GM21737 (cell line): ENCODE results near the gene DMWD.
A peak's percentile ranks its signal among the peaks of the same experiment; 100 is the strongest.

Source experiments
- ATAC-seq: cut with Tn5 transposase; IDR thresholded peaks from one replicate; pipeline ENCODE4 v1.9.1; 2021; ENCODE audit warnings: mild to moderate bottlenecking, moderate library complexity; ENCODE audit not compliant: unreplicated experiment

Gene DMWD

DNA sequence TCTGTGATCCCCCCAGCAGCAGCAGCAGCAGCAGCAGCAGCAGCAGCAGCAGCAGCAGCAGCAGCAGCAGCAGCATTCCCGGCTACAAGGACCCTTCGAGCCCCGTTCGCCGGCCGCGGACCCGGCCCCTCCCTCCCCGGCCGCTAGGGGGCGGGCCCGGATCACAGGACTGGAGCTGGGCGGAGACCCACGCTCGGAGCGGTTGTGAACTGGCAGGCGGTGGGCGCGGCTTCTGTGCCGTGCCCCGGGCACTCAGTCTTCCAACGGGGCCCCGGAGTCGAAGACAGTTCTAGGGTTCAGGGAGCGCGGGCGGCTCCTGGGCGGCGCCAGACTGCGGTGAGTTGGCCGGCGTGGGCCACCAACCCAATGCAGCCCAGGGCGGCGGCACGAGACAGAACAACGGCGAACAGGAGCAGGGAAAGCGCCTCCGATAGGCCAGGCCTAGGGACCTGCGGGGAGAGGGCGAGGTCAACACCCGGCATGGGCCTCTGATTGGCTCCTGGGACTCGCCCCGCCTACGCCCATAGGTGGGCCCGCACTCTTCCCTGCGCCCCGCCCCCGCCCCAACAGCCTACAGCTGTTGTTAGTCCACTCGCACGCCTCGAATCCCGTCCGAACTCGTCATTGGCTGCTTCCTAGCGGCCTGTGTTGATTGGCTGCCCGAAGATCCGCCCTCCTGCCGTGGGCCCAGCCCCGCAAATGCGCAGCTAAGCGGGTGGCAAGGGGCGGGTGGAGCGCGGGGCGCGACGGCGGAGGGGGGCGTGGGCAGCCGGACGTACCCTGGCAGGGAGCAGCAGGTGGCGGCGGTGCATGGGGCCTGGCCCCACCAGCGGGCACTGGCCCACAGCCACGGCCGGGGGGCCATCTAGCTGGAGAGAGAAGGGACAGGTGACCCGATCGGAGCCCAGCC is 22.2 kb downstream of the DMWD start:
- ATAC-seq, result peak; percentile 43

DNA sequence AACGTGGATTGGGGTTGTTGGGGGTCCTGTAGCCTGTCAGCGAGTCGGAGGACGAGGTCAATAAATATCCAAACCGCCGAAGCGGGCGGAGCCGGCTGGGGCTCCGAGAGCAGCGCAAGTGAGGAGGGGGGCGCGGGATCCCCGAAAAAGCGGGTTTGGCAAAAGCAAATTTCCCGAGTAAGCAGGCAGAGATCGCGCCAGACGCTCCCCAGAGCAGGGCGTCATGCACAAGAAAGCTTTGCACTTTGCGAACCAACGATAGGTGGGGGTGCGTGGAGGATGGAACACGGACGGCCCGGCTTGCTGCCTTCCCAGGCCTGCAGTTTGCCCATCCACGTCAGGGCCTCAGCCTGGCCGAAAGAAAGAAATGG is 22.8 kb downstream of the DMWD start:
- ATAC-seq, result no peak

DNA sequence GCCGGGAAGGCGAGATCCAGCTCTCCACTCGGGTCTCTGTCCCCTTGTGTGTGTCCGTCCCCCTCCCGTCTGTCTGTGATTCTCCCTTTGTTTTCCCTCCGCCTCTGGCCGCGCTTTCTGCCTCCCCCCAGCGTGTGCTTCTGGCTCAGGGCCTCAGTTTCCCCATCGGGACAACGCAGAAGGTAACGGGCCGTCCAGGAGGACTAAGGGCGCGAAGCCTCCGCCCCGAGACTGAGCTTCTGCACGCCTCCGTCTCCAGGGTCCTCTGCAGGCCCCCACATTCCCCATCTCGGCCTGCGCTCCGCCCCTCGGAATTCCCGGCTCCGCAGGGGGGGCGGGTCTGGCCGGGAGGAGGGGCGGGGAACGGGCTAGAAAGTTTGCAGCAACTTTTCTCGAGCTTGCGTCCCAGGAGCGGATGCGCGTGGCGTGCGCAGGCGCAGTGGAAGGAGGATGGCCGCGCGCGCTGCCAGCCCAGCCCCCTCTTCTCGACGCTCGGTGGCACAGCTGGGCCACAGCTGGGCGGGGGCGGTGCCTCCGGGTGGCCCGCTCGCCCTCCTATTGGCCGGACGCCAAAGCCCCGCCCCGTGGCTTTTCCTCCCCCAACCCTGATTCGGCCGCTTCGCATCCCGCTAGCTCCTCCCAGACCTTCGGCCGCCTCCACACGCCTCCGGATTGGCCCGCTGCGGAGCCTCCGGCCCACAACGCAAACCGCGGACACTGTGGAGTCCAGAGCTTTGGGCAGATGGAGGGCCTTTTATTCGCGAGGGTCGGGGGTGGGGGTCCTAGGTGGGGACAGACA is 23.5 kb downstream of the DMWD start, which contains the start of gene SIX5:
Gene SIX5 (minus strand): TSS at position 269 of the 799 bp plus-strand sequence. CDS start 408 bp downstream, outside the sequence.
- peak; percentile 49 for ATAC-seq

DNA sequence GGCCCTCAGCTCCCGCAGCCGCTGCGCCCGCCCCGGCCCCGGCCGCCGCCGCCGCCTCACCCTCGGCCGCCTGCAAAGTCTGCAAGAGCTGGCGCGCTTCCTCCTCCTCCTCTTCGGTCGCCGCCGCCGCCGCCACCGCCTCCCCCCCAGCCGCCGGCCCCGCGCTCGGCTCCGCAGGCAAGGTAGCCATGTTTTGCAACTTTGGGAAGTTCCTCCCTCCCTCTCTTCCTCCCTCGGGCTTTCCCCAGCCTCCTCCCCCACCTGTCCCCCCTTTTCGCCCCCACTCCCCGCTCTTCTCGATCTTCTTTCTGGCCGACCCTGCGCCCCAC is 24.0 kb downstream of the DMWD start:
- no peak for ATAC-seq

DNA sequence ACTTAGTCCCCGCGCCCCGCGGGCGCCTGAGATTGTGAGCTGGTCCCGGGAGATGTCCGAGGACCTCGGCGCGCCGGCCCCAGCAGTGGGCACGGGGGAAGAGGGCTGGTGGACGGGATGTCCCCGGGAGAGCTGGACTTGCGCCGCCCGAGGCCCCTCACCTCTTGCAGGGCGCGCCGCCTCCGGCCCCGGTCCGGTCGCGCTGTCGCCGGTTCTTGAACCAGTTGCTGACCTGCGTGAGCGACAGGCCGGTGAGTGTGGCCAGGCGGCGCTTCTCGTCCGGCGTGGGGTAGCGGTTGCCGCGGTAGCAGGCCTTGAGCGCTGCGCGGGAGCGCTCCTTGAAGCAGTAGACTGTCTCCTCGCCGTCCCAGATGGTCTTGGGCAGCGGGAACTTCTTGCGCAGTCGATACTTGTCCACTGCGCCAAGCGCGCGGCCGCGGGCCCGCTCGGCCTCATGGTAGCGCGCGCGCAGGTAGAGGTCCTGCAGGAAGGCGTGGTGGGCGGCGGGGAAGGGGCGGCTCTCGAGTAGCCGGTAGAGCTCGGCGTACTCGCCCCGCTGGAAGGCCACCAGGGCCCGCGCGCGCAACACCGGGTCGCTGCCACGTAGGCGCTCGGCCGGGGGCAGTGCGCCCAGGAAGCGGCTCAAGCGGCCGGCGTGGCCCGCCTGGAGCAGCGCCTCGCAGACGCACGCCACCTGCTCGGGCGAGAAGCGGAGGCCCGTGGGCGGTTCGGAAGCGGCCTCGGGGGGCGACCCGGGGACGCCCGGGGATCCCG is 24.6 kb downstream of the DMWD start:
- no peak for ATAC-seq

DNA sequence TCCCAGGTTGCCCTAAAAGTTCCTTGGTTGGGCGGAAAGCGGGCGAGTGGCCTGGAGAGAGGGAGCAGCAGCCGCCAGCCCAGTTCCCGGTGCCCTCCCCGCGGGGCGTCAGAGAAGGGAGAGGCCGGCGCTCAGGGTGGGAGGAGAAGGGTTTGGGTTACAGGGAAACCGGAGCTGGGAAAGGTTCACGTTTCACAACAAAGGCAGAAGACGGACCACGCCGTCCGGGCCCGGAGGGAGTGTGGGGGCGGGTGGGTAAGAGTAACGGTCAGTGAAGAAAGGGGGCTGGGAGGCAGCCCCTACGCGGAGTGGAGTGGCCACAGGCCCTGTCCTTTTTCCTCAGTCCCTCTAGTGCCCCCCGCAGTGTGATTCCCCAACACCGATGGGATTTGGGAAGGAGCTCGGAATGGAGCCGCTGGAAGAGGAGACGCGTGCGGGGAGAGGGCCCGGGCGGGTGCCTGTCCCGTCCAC is 25.2 kb downstream of the DMWD start:
- ATAC-seq, result no peak

DNA sequence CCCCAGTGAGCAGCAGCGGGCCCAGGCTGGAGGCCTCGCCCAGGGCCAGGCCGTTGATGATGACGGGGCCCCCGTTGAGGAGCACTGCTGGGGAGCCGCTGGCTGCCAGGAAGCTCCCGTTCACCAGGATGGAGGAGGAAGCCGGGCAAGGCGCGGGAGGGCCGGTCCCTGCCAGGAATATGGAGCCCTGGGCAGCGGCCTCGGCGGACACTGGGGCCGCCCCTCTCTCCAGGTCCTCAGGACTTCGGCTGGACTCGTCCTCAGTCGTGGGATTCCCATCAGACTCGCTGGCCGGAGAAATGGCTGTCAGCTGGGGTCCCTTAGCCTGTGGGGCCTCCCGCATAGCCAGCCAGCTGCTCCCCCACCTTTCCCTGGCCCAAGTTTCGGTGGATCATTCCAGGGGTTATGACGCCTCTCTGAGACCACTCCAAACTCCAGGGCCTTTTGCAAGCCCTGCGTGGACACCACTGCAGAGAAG is 25.7 kb downstream of the DMWD start:
- no peak for ATAC-seq

DNA sequence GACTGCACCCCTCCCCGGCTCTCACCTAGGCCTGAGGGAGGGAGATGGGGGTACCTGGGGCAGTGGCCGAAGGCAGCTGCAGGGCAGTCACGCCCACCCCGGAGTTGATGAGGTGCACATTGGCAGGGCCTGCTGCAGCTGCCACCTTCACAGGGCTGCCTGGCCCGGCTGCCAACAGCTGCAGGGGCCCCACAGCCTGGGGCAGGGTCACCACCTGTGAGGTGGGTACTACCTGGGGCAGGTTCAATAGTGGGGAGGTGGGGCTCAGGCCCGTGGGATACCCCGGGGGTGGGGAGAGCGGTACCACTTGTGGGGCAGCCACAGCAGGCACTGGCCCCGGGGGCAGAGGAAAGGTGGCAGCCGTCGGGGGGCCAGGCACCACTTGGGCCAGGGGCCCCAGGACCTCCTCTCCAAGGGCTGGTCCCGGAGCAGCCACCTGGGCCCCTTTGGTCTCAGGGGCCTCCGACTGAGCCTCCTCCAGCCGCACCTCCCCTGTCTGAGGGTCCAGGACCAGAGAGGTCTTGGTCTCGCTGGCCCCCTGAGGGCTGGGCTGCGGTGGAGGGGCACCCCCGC is 26.3 kb downstream of the DMWD start:
- ATAC-seq, result no peak

DNA sequence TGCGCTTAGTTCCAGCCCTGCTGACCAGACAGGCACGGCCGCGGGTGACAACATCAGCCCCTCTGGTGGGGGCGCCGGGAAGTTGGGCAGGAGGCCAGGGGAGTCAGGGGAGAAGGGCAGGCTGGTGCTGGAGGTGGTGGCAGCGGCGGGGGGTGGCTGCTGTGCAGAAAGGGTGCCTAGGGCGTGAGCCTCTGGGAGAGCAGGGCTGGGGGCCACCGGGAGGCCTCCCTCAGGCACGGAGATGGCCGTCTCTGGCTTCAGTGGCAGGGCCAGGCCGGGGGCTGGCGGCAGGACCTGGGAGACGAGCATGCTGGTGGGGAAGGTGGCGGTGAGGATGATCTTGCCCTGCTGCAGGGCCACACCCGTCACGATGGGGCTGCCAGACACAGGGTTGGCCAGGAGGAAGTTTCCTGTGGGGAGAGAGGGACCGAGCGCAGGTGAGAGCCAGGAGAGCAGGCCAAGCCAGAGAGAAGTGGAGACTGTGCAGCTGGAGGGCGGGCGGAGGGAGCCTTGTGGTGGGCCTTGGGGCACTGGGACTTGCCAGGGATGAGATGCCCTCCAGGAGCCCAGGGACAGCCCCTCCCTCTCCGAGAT is 26.8 kb downstream of the DMWD start:
- no peak for ATAC-seq

DNA sequence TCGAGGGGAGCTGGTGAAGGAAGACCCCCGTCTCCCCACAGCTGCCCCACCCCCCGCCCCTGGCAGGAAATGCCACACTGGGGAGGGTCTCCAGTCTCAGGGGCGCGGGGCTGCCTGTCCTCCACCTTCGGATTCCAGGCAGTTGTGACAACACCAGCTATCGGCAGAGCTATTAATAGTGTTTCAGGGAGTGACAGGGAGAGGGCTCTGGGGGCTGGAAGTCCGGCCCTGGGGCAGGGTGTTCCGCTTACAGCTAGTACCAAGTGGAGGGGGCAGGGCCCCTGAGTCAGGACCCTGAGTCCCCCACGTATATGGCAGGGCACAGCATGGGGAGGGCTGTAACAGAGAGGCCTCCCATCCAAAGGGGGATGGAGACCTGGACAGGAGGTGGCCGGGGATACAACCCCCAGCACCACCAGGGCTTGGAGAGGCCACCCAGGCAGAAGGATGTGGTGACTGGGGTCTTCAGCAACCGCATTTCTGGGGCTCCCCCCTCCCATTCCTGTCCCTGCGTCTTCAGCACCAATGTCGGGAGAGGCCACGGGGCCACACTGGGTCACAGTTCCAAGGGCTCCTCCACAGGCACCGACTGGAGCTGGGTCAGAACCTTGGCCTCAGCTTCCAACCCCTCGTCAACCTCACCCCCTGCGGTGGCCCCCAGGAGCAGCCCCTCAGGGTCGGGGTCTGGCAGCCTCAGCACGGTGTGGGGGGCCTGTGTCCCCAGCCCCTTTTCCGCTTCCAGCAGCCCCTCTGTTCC is 27.5 kb downstream of the DMWD start:
- ATAC-seq, result no peak

DNA sequence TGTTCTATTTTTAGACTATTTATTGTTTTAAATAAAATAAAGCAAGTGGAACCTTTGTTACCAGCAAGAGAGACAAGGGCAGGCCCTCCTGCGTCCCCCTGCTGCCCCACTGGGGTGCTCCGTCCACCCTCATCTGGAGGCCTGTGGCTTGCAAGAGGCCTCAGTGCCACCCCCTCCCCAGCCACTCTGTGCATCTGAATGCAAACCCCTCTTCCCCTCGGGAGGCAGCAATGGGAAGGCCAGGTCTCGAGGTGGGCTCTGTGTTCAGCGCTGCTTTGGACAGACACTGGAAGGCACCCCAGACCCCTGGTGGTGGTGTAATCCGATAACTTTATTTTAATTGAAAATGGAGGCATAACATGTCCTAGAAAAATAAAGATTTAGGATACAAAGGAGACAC is 28.2 kb downstream of the DMWD start:
- ATAC-seq, result no peak

DNA sequence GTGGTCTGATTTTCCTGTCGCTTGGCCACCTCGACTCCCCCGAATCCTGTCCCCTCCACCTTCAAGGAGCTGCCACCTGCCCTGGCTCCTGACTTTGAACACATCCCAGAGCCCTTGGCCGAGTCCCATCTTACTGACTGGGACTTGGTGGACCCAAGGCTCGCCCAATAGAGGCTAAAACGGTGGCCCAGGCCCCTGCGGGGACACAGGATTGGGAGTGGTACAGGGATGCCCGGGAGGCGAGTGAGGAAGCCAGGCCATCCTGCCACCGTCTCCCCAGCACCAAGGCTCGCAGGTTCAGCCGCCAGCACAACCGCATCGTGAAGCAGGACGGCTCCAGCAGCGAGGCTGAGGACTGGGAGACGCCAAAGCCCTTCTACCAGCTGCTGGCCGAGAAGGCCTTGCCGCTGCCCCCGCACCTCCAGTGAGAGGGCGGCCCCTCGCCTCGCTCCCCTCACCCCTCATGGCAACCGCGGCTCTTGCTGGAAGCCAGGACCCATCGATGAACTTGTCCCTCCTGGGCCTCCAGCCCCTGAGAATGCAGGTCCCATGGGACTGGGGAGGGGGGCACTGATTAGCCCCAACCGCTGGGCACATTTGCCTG is 28.9 kb downstream of the DMWD start:
- no peak for ATAC-seq

DNA sequence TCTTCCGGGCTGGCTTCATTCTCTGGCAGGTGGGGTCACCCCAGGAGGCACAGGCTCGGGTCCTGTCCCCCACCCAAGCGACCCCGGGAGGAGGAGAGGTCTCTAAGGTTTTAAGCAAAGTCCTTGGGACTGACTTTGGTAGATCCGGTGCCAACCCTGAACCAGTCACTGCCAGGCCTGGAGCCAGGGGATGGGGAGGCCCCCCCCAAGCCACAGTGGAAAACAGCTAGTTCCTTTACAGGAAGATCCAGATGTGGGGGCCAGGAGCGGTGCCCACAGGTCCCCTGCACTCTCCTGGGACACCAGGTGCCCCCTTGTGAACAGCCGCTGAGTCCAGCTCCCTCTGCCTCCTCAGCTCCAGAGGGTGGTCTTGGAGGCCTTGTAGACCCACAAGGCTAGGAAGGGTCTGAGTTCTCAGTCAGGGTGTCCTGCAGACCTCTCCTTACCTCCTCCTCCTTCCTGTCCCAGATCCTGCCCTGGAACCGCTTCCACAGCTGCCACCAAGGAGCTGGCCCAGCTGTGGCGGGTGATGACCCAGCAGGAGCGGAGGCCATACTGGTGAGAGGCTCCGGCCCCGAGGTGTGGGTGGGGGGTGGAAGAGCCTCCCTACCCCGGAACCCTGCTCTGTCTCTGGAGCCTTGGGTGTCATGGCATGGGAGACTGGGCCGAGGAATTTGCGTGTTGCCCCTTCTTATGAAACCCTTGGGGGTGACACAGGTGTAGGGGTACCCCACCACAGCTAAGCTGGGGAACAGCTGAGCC is 29.6 kb downstream of the DMWD start:
- no peak for ATAC-seq

DNA sequence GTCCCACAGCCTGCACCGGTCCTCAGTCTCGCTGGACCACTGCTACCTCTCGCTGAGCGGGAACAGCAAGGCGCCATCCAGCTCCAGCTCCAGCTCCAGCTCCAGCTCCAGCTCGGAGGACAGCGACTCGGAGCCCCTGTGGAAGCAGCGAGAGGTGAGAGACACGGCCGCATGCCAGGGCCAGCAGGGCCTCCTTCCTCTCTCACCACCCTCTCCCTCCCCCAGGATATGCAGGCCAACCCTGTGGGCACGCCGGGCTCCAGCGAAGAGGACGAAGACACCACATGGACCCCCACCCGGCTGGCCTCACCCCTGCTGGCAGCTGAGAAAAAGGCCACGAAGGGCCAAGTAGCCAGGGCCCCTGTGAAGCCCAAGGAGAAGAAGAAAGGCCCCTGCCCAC is 30.9 kb downstream of the DMWD start:
- ATAC-seq, result no peak

DNA sequence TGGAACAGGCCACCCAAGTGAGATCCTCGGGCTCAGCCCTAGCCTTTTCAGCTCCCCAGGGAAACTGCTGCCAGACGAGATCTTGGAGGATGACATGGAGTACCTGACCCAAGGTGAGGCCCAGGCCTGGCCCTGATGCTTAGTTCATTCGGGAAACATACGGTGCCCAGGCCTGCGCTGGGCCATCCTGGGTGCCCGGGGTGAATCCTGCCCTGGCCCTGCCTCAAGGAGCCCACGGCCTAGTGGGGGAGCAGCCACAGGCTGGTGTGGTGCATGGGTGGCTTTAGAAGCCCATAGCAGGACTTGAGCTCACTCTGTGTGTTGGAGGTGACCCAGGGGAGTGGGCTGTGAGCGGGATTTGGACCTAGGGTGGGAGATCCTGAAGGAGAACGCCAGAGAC is 33.7 kb downstream of the DMWD start:
- no peak for ATAC-seq

DNA sequence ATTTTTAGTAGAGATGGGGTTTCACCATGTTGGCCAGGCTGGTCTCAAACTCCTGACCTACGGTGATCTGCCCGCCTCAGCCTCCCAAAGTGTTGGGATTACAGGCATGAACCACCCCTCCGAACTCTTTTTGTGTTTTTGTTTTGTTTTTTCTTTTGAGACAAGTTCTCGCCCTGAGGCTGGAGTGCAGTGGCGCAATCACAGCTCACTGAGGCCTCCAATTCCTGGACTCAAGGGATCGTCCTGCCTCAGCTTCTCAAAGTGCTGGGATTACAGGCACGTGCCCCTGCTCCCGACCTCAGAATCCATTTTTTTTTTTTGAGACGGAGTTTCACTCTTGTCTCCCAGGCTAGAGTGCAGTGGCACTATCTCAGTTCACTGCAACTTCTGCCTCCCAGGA is 35.0 kb downstream of the DMWD start:
- no peak for ATAC-seq

DNA sequence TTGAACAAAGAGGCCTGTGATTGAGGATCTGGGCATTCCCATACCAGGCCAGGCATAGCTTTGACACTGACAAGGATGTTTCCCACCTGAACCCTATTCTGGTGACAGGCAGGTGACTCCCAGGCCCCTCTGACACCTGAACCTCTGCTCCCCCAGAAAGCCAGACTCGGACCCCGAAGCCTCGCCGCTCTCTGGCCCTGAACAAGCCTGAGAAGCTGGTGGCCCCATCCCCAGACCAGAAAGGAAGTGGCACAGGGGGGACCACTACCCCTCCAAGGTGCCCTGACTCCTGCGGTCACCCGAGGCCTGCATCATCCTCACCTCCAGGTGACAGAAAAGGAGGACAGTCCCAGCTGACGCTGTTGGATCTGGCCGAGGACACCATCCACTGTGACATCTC is 38.3 kb downstream of the DMWD start:
- ATAC-seq, result no peak

DNA sequence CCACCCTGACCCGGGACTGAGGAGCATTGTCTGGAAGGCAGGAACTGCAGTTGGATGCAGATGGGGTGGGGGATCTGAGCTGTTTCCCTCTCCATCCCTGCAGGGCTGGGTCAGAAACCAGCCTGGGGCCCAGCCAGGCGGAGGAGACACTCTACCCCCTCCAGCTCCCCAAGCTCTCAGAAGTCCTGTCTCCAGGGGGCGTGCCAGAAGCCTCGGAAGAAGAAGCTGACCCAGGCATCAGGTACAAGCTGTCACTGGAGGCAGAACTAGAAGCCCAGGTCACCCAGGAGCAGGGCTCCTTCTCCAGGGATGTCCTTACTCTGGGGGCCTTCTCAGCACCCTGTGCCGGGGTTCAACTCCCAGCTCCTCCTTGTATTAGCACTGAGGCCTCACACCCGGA is 39.1 kb downstream of the DMWD start:
- no peak for ATAC-seq

DNA sequence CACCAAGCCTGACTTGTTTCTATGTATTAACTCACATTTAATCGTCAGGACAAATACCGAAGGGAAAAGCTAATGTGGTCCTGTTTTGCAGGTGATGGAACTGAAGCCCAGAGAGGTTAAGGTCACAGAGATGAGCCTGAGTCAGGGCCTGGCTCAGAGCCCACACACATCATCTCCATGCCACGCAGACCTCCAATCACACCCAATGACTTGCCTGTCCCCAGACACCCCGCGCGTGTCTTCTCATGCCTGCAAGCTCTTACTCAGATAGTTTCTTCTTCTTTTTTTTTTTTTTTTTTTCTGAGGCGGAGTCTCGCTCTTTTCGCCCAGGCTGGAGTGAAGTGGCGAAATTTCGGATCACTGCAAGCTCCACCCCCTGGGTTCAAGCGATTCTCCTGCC is 40.0 kb downstream of the DMWD start:
- no peak for ATAC-seq
